HCT116 (cell line): ENCODE measurements around the gene NARF.

ENCODE experiments used
- CEBPB ChIP-seq: IDR thresholded peaks from 2 replicates; pipeline ENCODE4 v1.6.1; 2012; ENCODE audit warnings: low read depth
- EZH2 ChIP-seq: fragments of 200-600 bp; sonication (generic); IDR thresholded peaks from 2 replicates; pipeline ENCODE4 v1.6.1; 2017; ENCODE audit warnings: antibody characterized with exemption, mixed run types
- EZH2phosphoT487 ChIP-seq: fragments of 200-600 bp; IDR thresholded peaks from 2 replicates; pipeline ENCODE4 v1.6.1; 2018; ENCODE audit warnings: antibody characterized with exemption, borderline replicate concordance
- JUND ChIP-seq: IDR thresholded peaks from 2 replicates; pipeline ENCODE4 v1.6.1; 2012
- POLR2A ChIP-seq: IDR thresholded peaks from 2 replicates; pipeline ENCODE4 v1.7.0; 2011; ENCODE audit warnings: borderline replicate concordance; ENCODE audit not compliant: insufficient read depth, insufficient read length; ENCODE audit errors: extremely low read depth
- POLR2AphosphoS5 ChIP-seq: IDR thresholded peaks from 2 replicates; pipeline ENCODE4 v1.6.1; 2011; ENCODE audit warnings: mild to moderate bottlenecking, low read depth, low read length, moderate library complexity
- SP1 ChIP-seq: IDR thresholded peaks from 2 replicates; pipeline ENCODE4 v1.6.1; 2012; ENCODE audit warnings: low read depth
- TF ChIP-seq, protein P1 (sequence below), 3 experiments: fragments of 200-600 bp in 1 of 3; sonication (generic) in 1 of 3; IDR thresholded peaks in 2 of 3; conservative IDR thresholded peaks in 1 of 3; 2 replicates each; pipeline ENCODE4 v1.5.1; 2012 to 2017; ENCODE audit warnings: low read depth in 2 of 3, low read length in 2 of 3, antibody characterized with exemption in 1 of 3, borderline replicate concordance in 1 of 3, control low read depth in 1 of 3, mild to moderate bottlenecking in 1 of 3, mixed read lengths in 1 of 3, mixed run types in 1 of 3, moderate library complexity in 1 of 3; ENCODE audit not compliant: insufficient read depth in 1 of 3
- TF ChIP-seq, protein P2 (sequence below): IDR thresholded peaks from 2 replicates; pipeline ENCODE4 v1.6.1; 2012

DNA sequence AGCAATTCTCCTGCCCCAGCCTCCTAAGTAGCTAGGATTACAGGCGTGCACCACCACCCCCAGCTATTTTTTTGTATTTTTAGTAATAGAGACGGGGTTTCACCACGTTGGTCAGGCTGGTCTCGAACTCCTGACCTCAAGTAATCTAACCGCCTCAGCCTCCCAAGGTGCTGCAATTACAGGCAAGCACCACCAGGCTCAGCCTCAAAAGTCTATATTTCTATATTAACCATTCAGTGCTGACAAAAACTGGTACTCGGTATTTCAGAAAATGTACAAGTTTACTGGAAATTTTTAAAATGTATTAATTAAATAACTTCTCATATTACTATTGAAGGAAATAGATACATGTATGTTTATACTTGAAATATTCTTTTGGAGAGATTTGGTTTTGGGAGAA is 41.8 kb upstream of the NARF start:
- TF ChIP-seq CEBPB (no peak), JUND (no peak), SP1 (no peak), POLR2A (no peak), POLR2AphosphoS5 (no peak), EZH2 (no peak), EZH2phosphoT487 (no peak)
- TF ChIP-seq, protein P1, sequence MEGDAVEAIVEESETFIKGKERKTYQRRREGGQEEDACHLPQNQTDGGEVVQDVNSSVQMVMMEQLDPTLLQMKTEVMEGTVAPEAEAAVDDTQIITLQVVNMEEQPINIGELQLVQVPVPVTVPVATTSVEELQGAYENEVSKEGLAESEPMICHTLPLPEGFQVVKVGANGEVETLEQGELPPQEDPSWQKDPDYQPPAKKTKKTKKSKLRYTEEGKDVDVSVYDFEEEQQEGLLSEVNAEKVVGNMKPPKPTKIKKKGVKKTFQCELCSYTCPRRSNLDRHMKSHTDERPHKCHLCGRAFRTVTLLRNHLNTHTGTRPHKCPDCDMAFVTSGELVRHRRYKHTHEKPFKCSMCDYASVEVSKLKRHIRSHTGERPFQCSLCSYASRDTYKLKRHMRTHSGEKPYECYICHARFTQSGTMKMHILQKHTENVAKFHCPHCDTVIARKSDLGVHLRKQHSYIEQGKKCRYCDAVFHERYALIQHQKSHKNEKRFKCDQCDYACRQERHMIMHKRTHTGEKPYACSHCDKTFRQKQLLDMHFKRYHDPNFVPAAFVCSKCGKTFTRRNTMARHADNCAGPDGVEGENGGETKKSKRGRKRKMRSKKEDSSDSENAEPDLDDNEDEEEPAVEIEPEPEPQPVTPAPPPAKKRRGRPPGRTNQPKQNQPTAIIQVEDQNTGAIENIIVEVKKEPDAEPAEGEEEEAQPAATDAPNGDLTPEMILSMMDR (IDR thresholded peaks at IDR 0.05 in 2 of 3, conservative IDR thresholded peaks at IDR 0.05 in 1 of 3; ENCODE audit: borderline replicate concordance in 1 of 3, insufficient read depth in 1 of 3, low read depth in 2 of 3, low read length in 2 of 3), result peak in 2 of 3 experiments; percentile 29 to 30; a peak in 2 of 6 replicates
- TF ChIP-seq, protein P2, sequence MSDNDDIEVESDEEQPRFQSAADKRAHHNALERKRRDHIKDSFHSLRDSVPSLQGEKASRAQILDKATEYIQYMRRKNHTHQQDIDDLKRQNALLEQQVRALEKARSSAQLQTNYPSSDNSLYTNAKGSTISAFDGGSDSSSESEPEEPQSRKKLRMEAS, result no peak
